SK-N-SH treated with all-trans-retinoic acid at 6 μM for 48 hours (cell line): ENCODE data around the gene TMEM236.

Experiments used
- ARNTL ChIP-seq: fragments of 450-650 bp; formaldehyde crosslinking; IDR thresholded peaks from 2 replicates; pipeline ENCODE4 v1.5.0; 2020; ENCODE audit warnings: low read depth, mild to moderate bottlenecking, moderate library complexity, borderline replicate concordance
- CREB5 ChIP-seq: fragments of 250-450 bp; sonication (Bioruptor Pico); IDR thresholded peaks from 2 replicates; pipeline ENCODE4 v1.5.1; 2020; ENCODE audit warnings: low read depth, mild to moderate bottlenecking, moderate library complexity
- CSDC2 ChIP-seq: fragments of 250-450 bp; sonication (Bioruptor Pico); IDR thresholded peaks from 2 replicates; pipeline ENCODE4 v1.5.0; 2020; ENCODE audit warnings: mild to moderate bottlenecking, moderate library complexity
- ESRRG ChIP-seq: fragments of 250-450 bp; sonication (Bioruptor Pico); IDR thresholded peaks from 2 replicates; pipeline ENCODE4 v1.6.1; 2021; ENCODE audit warnings: mild to moderate bottlenecking
- ISL1 ChIP-seq: fragments of 250-450 bp; sonication (Bioruptor Pico); IDR thresholded peaks from 2 replicates; pipeline ENCODE4 v2.1.2; 2022; ENCODE audit warnings: mild to moderate bottlenecking, moderate library complexity
- PATZ1 ChIP-seq: fragments of 250-450 bp; sonication (Bioruptor Pico); IDR thresholded peaks from 2 replicates; pipeline ENCODE4 v1.8.0; 2020; ENCODE audit warnings: mild to moderate bottlenecking, moderate library complexity, borderline replicate concordance
- PPARA ChIP-seq: fragments of 250-450 bp; sonication (Bioruptor Pico); IDR thresholded peaks from 2 replicates; pipeline ENCODE4 v1.5.0; 2020; ENCODE audit warnings: mild to moderate bottlenecking, borderline replicate concordance
- RARB ChIP-seq: fragments of 250-450 bp; sonication (Bioruptor Pico); IDR thresholded peaks from 2 replicates; pipeline ENCODE4 v1.8.0; 2021; ENCODE audit warnings: mild to moderate bottlenecking, moderate library complexity
- SNAI2 ChIP-seq: fragments of 250-450 bp; sonication (Bioruptor Pico); IDR thresholded peaks from 2 replicates; pipeline ENCODE4 v1.5.0; 2020; ENCODE audit warnings: mild to moderate bottlenecking, moderate library complexity
- ZC3H10 ChIP-seq: fragments of 250-450 bp; sonication (Bioruptor Pico); IDR thresholded peaks from 2 replicates; pipeline ENCODE4 v1.5.1; 2021; ENCODE audit warnings: mild to moderate bottlenecking, moderate library complexity
- ZFP3 ChIP-seq: fragments of 250-450 bp; sonication (Bioruptor Pico); IDR thresholded peaks from 2 replicates; pipeline ENCODE4 v1.5.0; 2020; ENCODE audit warnings: mild to moderate bottlenecking, moderate library complexity
- ZFP30 ChIP-seq: fragments of 450-650 bp; formaldehyde crosslinking; IDR thresholded peaks from 2 replicates; pipeline ENCODE4 v1.5.0; 2022; ENCODE audit warnings: mild to moderate bottlenecking, moderate library complexity
- ZNF565 ChIP-seq: fragments of 450-650 bp; formaldehyde crosslinking; conservative IDR thresholded peaks from 2 replicates; pipeline ENCODE4 v1.5.0; 2020; ENCODE audit warnings: low read depth, mild to moderate bottlenecking, moderate library complexity
- ZNF8 ChIP-seq: fragments of 450-650 bp; formaldehyde crosslinking; IDR thresholded peaks from 2 replicates; pipeline ENCODE4 v1.5.0; 2020; ENCODE audit warnings: mild to moderate bottlenecking, moderate library complexity

- TF ChIP-seq ZC3H10 (CRISPR knock-in tag) (no peak), RARB (CRISPR knock-in tag) (no peak), PPARA (no peak), PATZ1 (CRISPR knock-in tag) (no peak), ARNTL (CRISPR knock-in tag) (no peak), ZNF8 (CRISPR knock-in tag) (no peak), CREB5 (CRISPR knock-in tag) (no peak), ESRRG (CRISPR knock-in tag) (no peak), ISL1 (no peak), ZFP3 (no peak), SNAI2 (CRISPR knock-in tag) (no peak), CSDC2 (no peak), ZFP30 (CRISPR knock-in tag) (no peak), ZNF565 (CRISPR knock-in tag) (no peak)
These were observed 19.0 kb downstream of the TMEM236 start for GRCh38 chr10:17771017-17771416.
